NCI-H524 treated with DMSO at 0.1 percent for 48 hours (cell line): ENCODE results near the gene TEX11.
"Not testable (repeated sequence)": the region's sequence is repeated elsewhere in the genome, so short reads cannot be mapped to it uniquely, and the experiment has no call there.

Experiments
- DNase-seq: peaks from one replicate; lab custom pipeline; 2025; lab: John Stamatoyannopoulos, UW

Gene TEX11

GRCh38 chrX:70592091-70592490, 316.4 kb downstream of the TEX11 start:
- DNase-seq = no peak

GRCh38 chrX:70587158-70587557, 321.4 kb downstream of the TEX11 start:
- not testable (repeated sequence) for DNase-seq

- DNase-seq = no peak
These were observed 331.1 kb downstream of the TEX11 start for GRCh38 chrX:70577442-70577841.

- not testable (repeated sequence) for DNase-seq
These were observed 338.5 kb downstream of the TEX11 start for GRCh38 chrX:70569922-70570576.

- DNase-seq = no peak
These were observed 353.6 kb downstream of the TEX11 start for GRCh38 chrX:70554948-70555347.

GRCh38 chrX:70554523-70554922, 354.0 kb downstream of the TEX11 start:
- DNase-seq = no peak

- no peak for DNase-seq
These were observed 354.4 kb downstream of the TEX11 start for GRCh38 chrX:70554081-70554480.

GRCh38 chrX:70553516-70553915, 355.0 kb downstream of the TEX11 start:
- no peak for DNase-seq

- no peak for DNase-seq
These were observed 356.3 kb downstream of the TEX11 start for GRCh38 chrX:70552130-70552704.

GRCh38 chrX:70549429-70549828, 359.1 kb downstream of the TEX11 start:
- no peak for DNase-seq

- DNase-seq = no peak
These were observed 373.3 kb downstream of the TEX11 start for GRCh38 chrX:70535198-70535597.

GRCh38 chrX:70527610-70528345, 380.7 kb downstream of the TEX11 start:
- no peak for DNase-seq

- DNase-seq = no peak
These were observed 381.5 kb downstream of the TEX11 start for GRCh38 chrX:70527053-70527452.

- no peak for DNase-seq
These were observed 382.8 kb downstream of the TEX11 start for GRCh38 chrX:70525733-70526132.

- not testable (repeated sequence) for DNase-seq
These were observed 392.8 kb downstream of the TEX11 start for GRCh38 chrX:70515692-70516091.

GRCh38 chrX:70515270-70515669, 393.2 kb downstream of the TEX11 start:
- not testable (repeated sequence) for DNase-seq

- no peak for DNase-seq
These were observed 399.4 kb downstream of the TEX11 start for GRCh38 chrX:70509078-70509477.

- no peak for DNase-seq
These were observed 400.1 kb downstream of the TEX11 start for GRCh38 chrX:70508296-70508911.

GRCh38 chrX:70505451-70505841, 403.1 kb downstream of the TEX11 start:
- DNase-seq = no peak

GRCh38 chrX:70504772-70505450, 403.6 kb downstream of the TEX11 start:
- DNase-seq = no peak

- no peak for DNase-seq
These were observed 407.7 kb downstream of the TEX11 start for GRCh38 chrX:70500826-70501225.

GRCh38 chrX:70498129-70498528, 410.4 kb downstream of the TEX11 start:
- no peak for DNase-seq
